Stimulated activated CD8-positive, alpha-beta memory T cell treated with anti-CD3 and anti-CD28 coated beads, Interleukin-4, amount 100 ng/mL, for 1 hour (primary cell): ENCODE results near the gene RLN1.
"Not testable (repeated sequence)": the region's sequence is repeated elsewhere in the genome, so short reads cannot be mapped to it uniquely, and the experiment has no call there.

Source experiments
- DNase-seq, 2 donors: peaks; one replicate each; pipeline ENCODE4 v3.0.0-alpha.2; 2020; ENCODE audit warnings: low read depth in 2 of 2, low spot score in 1 of 2

RLN1 gene

DNA sequence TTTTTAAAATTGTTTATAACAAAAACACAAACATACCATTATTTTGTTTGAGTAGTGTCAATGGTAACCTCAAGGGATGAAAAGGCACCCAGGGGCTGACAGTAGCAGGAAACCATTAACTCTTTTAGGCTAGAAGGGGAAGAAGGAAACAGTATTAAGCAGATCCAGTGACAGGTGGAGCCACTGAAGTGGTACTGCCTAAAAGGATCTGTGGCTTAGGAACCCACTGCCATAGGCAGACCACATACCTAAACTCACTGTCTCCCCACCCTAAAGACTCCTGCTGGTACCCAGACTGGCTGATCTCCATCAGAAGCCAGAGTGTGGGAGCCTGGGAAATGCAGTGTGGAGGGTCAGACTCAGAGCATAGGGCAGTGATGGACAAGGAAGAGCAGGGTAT is 13.5 kb downstream of the RLN1 start:
- DNase-seq, result no peak

DNA sequence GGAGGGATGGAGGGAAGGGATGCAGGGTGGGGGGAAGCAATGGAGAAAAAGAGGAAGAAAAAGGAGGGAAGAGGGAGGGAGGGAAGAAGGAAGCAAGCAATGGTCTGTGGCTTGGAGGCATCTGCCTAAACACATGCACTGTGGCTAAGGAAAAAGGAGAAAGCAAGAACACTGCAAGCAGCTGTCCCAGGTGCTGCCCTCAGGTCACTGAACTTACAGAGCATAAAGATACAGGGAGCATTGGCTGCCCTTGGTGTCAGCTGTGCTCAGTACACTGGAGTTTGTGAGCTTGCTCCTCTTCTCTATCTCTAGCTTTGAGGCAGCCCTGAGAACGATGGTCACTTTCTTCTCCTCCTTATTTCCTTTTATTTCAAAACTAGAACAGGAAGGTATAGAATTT is 18.1 kb downstream of the RLN1 start:
- DNase-seq, result not testable (repeated sequence)

DNA sequence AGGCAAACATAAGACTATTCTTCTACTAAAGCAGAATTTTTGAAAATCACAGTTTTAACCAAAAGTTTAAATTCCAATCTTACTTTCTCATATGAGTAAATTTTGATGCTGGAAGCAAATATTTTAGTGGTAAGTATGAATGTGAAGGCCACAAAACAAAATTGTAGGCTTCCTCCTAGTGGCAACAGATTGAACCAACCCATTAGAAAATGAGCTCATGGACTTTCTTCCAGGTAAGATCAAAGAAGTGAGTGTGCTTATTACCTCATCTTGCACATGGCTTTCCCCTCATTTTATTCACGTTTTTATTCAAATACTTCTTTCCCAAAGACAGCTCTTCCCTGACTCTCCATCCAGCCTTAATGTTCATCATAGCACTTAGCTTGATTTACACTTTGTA is 18.6 kb downstream of the RLN1 start:
- no peak for DNase-seq

GRCh38 chr9:5316406-5316805 is 23.3 kb downstream of the RLN1 start:
- DNase-seq, result not testable (repeated sequence)

- DNase-seq, result no peak
Observed at GRCh38 chr9:5315187-5315923, 24.3 kb downstream of the RLN1 start.

DNA sequence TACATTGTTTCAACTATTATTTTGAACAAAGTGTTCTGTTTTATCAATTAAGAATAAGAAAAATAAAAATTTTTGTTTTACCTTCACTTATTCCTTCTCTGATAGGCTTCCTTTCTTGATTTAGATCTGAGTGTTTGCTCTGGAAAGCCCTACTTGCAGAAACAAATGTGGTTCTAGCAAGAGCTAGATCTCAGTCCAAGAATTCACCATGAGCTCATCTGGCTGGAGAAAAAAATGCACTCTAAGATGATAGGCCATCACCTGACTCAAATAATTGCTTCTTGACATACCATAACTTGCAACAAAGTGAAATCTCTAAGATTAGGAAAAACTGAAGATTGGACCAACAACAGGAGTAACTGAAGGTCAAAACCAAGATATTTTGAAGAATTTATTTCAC is 28.8 kb downstream of the RLN1 start:
- no peak for DNase-seq

GRCh38 chr9:5305741-5306140 is 33.9 kb downstream of the RLN1 start:
- DNase-seq, result no peak

DNA sequence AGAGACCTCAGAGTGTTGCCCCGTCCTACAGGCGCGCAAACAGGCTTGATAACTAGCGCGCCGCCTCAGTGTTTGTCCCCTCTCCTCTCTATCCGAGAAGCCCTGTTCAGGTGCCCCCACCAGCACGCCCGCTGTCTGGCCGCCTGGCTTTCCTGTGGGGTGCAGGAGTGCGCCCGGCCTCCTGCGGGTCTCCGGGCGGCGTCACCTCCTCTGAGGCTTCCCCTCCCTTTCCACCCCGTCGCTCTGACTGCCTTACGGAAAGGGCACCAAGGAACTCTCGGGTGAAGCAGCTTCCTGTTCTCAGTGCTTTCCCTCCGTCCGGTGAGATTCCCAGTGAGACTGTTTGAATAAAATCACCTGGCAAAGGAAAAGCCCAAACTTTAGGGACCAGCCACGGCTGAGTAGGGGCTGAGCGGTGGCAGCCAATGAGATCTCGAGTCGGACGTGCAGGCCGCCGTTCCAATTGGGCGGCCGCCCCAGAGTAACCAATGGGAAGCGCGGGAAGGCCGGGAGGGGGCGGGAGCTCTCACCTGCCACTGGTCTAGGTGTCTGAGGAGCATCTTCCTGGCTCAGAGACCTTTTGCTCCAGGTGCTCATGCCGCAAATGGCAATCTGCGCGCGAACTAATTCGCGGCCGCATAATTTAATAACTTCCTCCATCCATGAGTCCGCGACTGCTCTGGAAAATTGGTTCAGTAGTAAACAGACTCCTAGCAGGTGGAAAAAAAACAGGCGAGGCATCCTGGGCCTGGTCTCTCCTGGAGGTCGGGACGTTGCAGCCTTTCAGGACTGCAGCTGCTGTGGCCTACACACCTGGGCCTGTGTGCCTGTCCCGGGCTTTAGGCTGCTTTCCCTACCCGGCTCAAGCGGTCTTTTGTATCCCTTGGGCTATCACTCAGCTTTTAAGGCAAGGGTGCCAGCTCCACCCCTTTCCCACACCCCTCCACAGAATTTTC is 35.6 kb downstream of the RLN1 start, which contains the start of gene RLN2:
RLN2 (minus strand) TSS at position 877 of the 956 bp plus-strand sequence; CDS start at position 741, 136 bp downstream.
- DNase-seq, result not testable (repeated sequence)

DNA sequence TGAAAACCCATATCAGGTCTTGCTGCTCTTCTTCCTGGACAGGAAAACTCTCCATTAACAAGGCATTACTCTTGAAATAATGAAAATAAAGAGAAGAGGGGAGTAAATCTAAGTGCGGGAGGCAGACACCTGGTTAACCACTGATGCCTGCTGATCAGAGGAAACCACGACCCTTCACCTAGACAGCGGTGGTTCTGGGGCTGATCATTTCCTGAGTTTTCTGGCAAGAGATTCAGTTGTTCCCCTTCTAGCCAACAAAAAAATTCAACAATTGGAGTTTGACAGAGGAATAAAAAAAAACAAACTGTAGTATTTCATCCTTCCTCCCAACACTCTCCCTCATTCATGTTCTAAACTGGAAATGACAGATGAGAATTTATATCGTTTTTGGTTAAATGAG is 38.1 kb downstream of the RLN1 start:
- DNase-seq, result no peak

DNA sequence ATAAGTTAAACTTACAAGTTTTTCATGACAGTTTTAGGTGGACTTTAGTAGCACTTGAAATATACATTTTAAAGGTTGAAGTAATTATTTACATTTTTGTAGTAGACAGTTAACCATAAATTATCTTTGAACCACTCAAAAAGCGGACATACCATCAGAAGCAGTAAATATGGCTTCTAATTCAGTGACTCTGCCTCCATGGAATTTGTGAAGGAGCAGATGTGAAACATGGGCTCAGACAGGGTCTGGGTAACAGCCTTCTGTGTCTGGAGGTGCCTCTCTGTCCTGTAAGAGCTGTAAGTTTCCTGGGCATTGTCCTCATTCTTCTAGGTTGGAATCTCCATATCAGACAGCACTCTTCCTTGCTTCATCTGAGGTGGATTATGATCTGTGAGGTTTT is 47.5 kb downstream of the RLN1 start:
- DNase-seq, result no peak

GRCh38 chr9:5288591-5288990 is 51.1 kb downstream of the RLN1 start:
- DNase-seq, result no peak

DNA sequence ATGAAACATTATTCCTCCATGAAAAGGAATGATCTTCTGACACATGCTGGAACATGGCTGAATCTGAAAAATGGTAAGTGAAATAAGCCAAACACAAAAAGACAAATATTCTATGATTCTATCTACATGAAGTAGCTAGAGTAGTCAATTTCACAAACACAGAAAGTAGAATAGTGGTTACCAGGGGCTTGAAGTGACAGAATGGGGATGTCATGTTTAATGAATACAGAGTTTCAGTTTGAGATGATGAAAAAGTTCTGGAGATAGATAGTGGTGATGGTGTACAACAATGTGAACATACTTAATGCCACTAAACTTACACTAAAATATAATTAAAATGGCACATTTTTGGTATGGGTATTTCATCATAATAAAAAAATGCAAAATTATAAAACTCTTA is 53.4 kb downstream of the RLN1 start:
- DNase-seq, result no peak
